Transverse colon (tissue), 4 donors: ENCODE results near the gene MFSD12. TPM values are rescaled to one million over a fixed set of nuclear protein-coding genes. Genes with fewer than 3 reads are reported as not detected.
A peak's percentile ranks its signal among the peaks of the same experiment; 100 is the strongest.

Experiments
- DNase-seq: peaks from one replicate; pipeline ENCODE4 v3.0.0-alpha.2; 2019
- H3K27ac ChIP-seq, 4 donors: fragments of 200-600 bp; sonication (generic); 2 replicates each; pipeline ENCODE4 v1.5.1; 2016 to 2018; ENCODE audit warnings: inconsistent platforms in 4 of 4
- H3K27me3 ChIP-seq: fragments of 200-600 bp; sonication (generic); 2 replicates; pipeline ENCODE4 v1.5.1; 2017; ENCODE audit warnings: inconsistent platforms
- H3K36me3 ChIP-seq, 4 donors: fragments of 200-600 bp; sonication (generic); 2 replicates each; pipeline ENCODE4 v1.5.1; 2017 to 2019; ENCODE audit warnings: inconsistent platforms in 4 of 4
- H3K4me1 ChIP-seq, 4 donors: fragments of 200-600 bp; sonication (generic); 2 replicates each; pipeline ENCODE4 v1.5.1; 2017 to 2020; ENCODE audit warnings: inconsistent platforms in 4 of 4
- H3K4me3 ChIP-seq, 4 donors: fragments of 200-600 bp; sonication (generic); 1 replicate in 1 of 4; 2 replicates in 3 of 4; pipeline versions ENCODE4 v1.5.1 to v1.6.1; 2017 to 2019; ENCODE audit warnings: inconsistent platforms in 4 of 4
- H3K9me3 ChIP-seq, 2 donors: fragments of 200-600 bp; sonication (generic); 2 replicates each; pipeline ENCODE4 v1.5.1; 2017 to 2019; ENCODE audit warnings: inconsistent platforms in 2 of 2
- EP300 ChIP-seq: sonication (generic); formaldehyde crosslinking; IDR thresholded peaks from one replicate; pipeline ENCODE4 v1.6.1; 2017; ENCODE audit warnings: antibody characterized with exemption, low read depth
- POLR2A ChIP-seq: fragments of 450-650 bp; IDR thresholded peaks from one replicate; pipeline ENCODE4 v1.6.1; 2016; ENCODE audit warnings: antibody characterized with exemption, mild to moderate bottlenecking, moderate library complexity
- POLR2AphosphoS5 ChIP-seq, 3 donors: sonication (generic); formaldehyde crosslinking; IDR thresholded peaks; one replicate each; pipeline ENCODE4 v1.6.1; 2016; ENCODE audit warnings: antibody characterized with exemption in 3 of 3
- WGBS, 2 donors: methylation state at CpG; one replicate each; pipeline ENCODE4 v1.1.5; 2018; ENCODE audit warnings: low coverage in 1 of 2; 5-methylcytosine and 5-hydroxymethylcytosine counted together
- in situ Hi-C, 4 donors: fragments of 200-750 bp; cut with MboI; loops; one replicate each; pipeline versions ENCODE4 v1.15.0 to v1.15.1; 2017; ENCODE audit warnings: low sequenced_read_pairs in 3 of 4, low pct_ligation_motif_present in 1 of 4, low pct_unique_long_range_greater_than_20kb in 1 of 4
- intact Hi-C: fragments of 100-400 bp; cut with DNase I; formaldehyde crosslinking; loops from one replicate; pipeline ENCODE4 v1.15.1; 2023; ENCODE audit warnings: low total_unique reads
- total RNA-seq, 4 donors: library from RNA; depleted of rRNA; stranded (reverse); fragments of >200 nt; gene quantifications; one replicate each; pipeline ENCODE4 v1.1.0, GENCODE V29; 2016
- TF ChIP-seq, protein P1 (sequence below), 5 experiments: fragments of 200-600 bp in 3 of 5; fragments of 450-650 bp in 2 of 5; sonication (generic) in 3 of 5; IDR thresholded peaks; 1 replicate in 2 of 5; 2 replicates in 3 of 5; pipeline ENCODE4 v1.5.1; 2016 to 2017; ENCODE audit warnings: antibody characterized with exemption in 5 of 5, inconsistent platforms in 3 of 5, mild to moderate bottlenecking in 2 of 5, moderate library complexity in 1 of 5

MFSD12 gene
- total RNA-seq, 4 donors from 2014 or later = 35.2 to 214 (median 49.2) TPM

DNA sequence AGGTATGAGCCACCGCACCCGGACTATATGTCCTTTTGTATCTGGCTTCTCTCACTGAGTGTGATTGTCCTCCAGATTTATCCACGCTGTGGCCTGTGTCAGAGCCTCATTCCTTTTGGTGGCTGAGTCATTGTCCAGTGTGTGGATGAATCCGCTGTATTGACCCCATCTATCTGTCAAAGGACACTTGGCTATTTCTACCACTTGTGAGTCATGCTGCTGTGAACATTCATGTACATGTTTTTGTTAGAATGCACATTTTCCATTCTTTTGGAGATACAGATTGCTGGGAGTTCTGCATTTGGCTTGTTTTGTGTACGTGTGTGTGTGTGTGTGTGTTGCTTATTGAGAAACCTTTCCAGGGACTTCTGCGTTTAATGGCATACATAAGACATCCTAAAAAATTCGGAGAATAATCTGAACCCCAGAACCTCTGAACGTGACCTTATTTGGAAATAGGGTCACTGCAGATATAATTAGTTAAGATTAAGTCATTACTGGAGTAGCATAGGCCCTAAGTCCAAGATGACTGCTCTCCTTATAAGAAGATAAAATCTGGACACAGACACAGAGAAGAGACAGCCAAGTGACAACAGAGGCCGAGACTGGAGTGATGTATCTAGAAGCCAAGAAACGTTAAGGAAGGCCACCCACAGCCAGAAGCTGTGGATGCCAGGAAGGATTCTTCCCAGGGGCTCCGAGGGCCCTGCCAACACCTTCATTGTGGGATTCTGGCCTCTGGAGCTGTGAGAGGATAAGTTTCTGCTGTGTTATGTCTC lies 23.0 kb upstream of the MFSD12 start:
- H3K27ac ChIP-seq = peak overlapping the region; percentile 55 to 68 (median 64)
- H3K4me3 ChIP-seq = no peak overlapping the region
- peaks cover 9 to 39% (median 27%) of the 10 kb centered on the region in 4 donors for H3K4me1 ChIP-seq
- DNase-seq = no peak
- intact Hi-C loops (no loop called here), in situ Hi-C loops (no loop called here)
- no peaks in the 10 kb centered on the region for H3K36me3 ChIP-seq
- TF ChIP-seq, protein P1, sequence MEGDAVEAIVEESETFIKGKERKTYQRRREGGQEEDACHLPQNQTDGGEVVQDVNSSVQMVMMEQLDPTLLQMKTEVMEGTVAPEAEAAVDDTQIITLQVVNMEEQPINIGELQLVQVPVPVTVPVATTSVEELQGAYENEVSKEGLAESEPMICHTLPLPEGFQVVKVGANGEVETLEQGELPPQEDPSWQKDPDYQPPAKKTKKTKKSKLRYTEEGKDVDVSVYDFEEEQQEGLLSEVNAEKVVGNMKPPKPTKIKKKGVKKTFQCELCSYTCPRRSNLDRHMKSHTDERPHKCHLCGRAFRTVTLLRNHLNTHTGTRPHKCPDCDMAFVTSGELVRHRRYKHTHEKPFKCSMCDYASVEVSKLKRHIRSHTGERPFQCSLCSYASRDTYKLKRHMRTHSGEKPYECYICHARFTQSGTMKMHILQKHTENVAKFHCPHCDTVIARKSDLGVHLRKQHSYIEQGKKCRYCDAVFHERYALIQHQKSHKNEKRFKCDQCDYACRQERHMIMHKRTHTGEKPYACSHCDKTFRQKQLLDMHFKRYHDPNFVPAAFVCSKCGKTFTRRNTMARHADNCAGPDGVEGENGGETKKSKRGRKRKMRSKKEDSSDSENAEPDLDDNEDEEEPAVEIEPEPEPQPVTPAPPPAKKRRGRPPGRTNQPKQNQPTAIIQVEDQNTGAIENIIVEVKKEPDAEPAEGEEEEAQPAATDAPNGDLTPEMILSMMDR (IDR thresholded peaks at IDR 0.05) = no peak
- TF ChIP-seq EP300 (no peak), POLR2AphosphoS5 (IDR thresholded peaks at IDR 0.05) (peak in 2 of 3 donors; percentile 37 to 47)
- H3K27me3 ChIP-seq = peaks cover 13% of the 10 kb centered on the region
- no peaks in the 10 kb centered on the region for H3K9me3 ChIP-seq
- WGBS, 2 donors = 63 to 84% methylated on average over 3 to 11 of the region's 11 CpGs

DNA sequence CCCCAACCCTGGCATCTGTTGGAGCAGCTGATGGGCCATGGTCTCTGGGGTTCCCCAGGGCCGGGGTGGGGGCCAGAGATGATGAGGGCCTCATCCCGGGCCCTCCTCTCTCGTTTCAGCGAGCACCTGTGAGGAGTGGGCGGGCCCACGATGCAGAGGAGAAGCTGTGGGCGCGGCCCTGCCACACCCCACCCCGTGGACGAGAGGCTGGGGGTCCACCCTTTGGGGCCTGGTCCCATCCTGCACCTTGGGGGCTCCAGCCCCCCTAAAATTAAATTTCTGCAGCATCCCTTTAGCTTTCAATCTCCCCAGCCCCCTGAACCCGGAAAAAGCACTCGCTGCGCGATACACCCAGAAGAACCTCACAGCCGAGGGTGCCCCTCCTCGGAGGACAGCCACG lies 21.0 kb upstream of the MFSD12 start:
- TF ChIP-seq POLR2AphosphoS5 (IDR thresholded peaks at IDR 0.05) (no peak), EP300 (no peak), POLR2A (no peak)
- TF ChIP-seq, protein P1 (IDR thresholded peaks at IDR 0.05) = no peak
- Histone ChIP-seq H3K27ac (peak overlapping the region; percentile 57 to 80 (median 70)), H3K9me3 (no peaks in the 10 kb centered on the region), H3K4me3 (no peak overlapping the region), H3K4me1 (peaks cover 9 to 51% (median 38%) of the 10 kb centered on the region in 4 donors), H3K36me3 (no peaks in the 10 kb centered on the region), H3K27me3 (no peaks in the 10 kb centered on the region)
- in situ Hi-C loops = no loop called here
- no peak for DNase-seq
- WGBS, 2 donors = 46 to 65% methylated on average over 7 to 17 of the region's 17 CpGs
- intact Hi-C loops = no loop called here

DNA sequence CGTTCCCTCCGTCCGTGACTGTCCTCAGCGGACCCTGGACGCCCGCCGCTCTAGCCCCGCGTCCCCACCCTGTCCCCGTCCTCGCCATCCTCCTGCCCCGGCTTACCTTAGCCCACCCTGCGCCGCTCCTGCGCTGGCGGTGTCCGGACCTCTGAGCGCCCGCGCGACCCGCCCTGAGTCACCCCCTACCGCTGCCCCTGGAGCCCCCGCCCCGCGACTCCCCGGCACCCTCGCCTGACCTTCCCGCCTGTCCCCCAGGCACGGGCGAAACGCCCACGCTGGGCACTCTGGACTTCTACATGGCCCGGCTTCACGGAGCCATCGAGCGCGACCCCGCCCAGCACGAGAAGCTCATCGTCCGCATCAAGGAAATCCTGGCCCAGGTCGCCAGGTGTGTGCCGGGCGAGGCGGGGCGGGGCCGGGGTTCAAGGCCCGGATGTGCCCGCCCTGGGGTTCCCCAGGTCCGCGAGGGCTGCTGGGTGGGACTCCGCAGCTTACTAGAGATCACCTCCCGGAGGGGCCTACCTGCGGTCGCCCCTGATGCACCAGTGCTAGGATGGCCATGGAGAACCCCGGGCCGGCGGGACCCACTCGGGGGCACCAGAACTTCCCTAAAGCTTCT lies 20.4 kb upstream of the MFSD12 start:
- H3K9me3 ChIP-seq = no peaks in the 10 kb centered on the region
- in situ Hi-C loops (no loop called here), intact Hi-C loops (no loop called here)
- peak overlapping the region in 1 of 4 donors; percentile 30 for H3K4me3 ChIP-seq
- TF ChIP-seq, protein P1 (IDR thresholded peaks at IDR 0.05) = no peak
- TF ChIP-seq POLR2A (peak; percentile 28), POLR2AphosphoS5 (IDR thresholded peaks at IDR 0.05) (peak in 2 of 3 donors; percentile 40 to 52), EP300 (no peak)
- no peaks in the 10 kb centered on the region for H3K36me3 ChIP-seq
- H3K4me1 ChIP-seq = peaks cover 9 to 52% (median 41%) of the 10 kb centered on the region in 4 donors
- no peaks in the 10 kb centered on the region for H3K27me3 ChIP-seq
- 65% methylated on average over 53 of the region's 60 CpGs; no CpG with 5 or more reads in 1 of the 2 donors for WGBS, 2 donors
- peak; percentile 73 for DNase-seq
- peak overlapping the region; percentile 57 to 80 (median 70) for H3K27ac ChIP-seq

DNA sequence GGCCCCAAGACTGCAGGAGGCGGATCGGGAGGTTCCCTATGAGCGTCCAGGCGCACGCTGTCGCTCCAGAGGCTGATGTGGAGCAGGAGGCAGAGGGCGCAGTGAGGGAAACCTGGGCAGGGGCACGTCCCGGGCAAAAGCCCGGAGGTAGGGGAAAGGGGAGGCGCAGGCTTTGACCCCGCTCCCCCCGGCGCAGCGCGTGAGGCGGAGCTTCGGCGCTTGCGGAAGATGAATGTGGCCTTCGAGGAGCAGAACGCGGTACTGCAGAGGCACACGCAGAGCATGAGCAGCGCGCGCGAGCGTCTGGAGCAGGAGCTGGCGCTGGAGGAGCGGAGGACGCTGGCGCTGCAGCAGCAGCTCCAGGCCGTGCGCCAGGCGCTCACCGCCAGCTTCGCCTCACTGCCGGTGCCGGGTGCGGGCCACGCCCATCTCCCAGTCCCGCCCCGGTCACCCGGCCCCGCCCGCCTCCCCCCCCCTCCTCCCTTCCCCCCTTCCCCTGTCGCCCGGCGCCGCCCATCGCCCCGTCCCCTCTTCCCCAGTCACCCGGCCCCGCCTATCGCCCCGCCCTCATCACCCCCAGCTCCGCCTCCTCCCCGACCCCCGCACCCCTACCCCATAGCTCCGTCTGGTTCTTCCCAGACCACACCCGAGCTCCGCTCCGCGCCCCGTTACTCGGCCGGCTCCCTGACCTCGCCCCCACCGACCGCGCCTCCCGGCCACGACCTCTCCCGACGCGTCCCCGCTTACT lies 19.5 kb upstream of the MFSD12 start:
- DNase-seq = peak; percentile 64
- intact Hi-C loops = loop anchor here (1.0 kb wide), 1 partner anchor 33 kb away; no protein-coding TSS in a partner anchor
- no peak for TF ChIP-seq EP300
- TF ChIP-seq, protein P1 (IDR thresholded peaks at IDR 0.05) = no peak
- no peak for TF ChIP-seq POLR2A
- TF ChIP-seq POLR2AphosphoS5 (IDR thresholded peaks at IDR 0.05) = no peak
- 42% methylated on average over 60 of the region's 78 CpGs; no CpG with 5 or more reads in 1 of the 2 donors for WGBS, 2 donors
- in situ Hi-C loops = no loop called here
- Histone ChIP-seq H3K27ac (peak overlapping the region; percentile 57 to 80 (median 70)), H3K27me3 (no peaks in the 10 kb centered on the region), H3K9me3 (no peaks in the 10 kb centered on the region), H3K36me3 (no peaks in the 10 kb centered on the region), H3K4me1 (peaks cover 13 to 56% (median 46%) of the 10 kb centered on the region in 4 donors), H3K4me3 (peak overlapping the region in 3 of 4 donors; percentile 17 to 36 (median 30))
